DND-41 (cell line): ENCODE results near the gene TUFM.

ENCODE experiments used
- ATAC-seq: fragments of 200-7000 bp; cut with Tn5 transposase; 3 replicates; pipeline ENCODE4 v1.9.1; 2021; ENCODE audit warnings: low read depth; ENCODE audit not compliant: insufficient read depth
- DNase-seq: peaks from one replicate; pipeline ENCODE4 v3.0.0-alpha.2; 2020
- H2AFZ ChIP-seq: 2 replicates; pipeline ENCODE4 v1.6.0; 2012; ENCODE audit warnings: low read depth, low read length
- H3K27ac ChIP-seq: 2 replicates; pipeline ENCODE4 v1.5.1; 2012; ENCODE audit warnings: low read length, inconsistent platforms
- H3K27me3 ChIP-seq: fragments of 200-600 bp; sonication (generic); 2 replicates; pipeline ENCODE4 v1.6.0; 2012; ENCODE audit warnings: low read length, mild to moderate bottlenecking, inconsistent platforms; ENCODE audit not compliant: insufficient read depth, poor library complexity
- H3K36me3 ChIP-seq: 2 replicates; pipeline ENCODE4 v1.5.1; 2012; ENCODE audit warnings: low read length, inconsistent platforms; ENCODE audit not compliant: insufficient read depth
- H3K4me1 ChIP-seq: 2 replicates; pipeline ENCODE4 v1.5.1; 2012; ENCODE audit warnings: mild to moderate bottlenecking, low read length; ENCODE audit not compliant: insufficient read depth
- H3K4me2 ChIP-seq: 2 replicates; pipeline ENCODE4 v1.6.0; 2012; ENCODE audit warnings: mild to moderate bottlenecking, moderate library complexity, low read length, inconsistent platforms; ENCODE audit not compliant: insufficient read depth
- H3K4me3 ChIP-seq, 2 experiments: fragments of 200-600 bp in 1 of 2; shearing (Covaris generic) in 1 of 2; 2 replicates each; pipeline ENCODE4 v1.5.1; 2012 to 2016; ENCODE audit warnings: inconsistent platforms in 2 of 2, low read length in 2 of 2, mild to moderate bottlenecking in 2 of 2, low read depth in 1 of 2, moderate library complexity in 1 of 2
- H3K79me2 ChIP-seq: 2 replicates; pipeline ENCODE4 v1.6.0; 2012; ENCODE audit warnings: low read length, inconsistent platforms; ENCODE audit not compliant: insufficient read depth
- H3K9ac ChIP-seq: 2 replicates; pipeline ENCODE4 v1.6.0; 2012; ENCODE audit warnings: low read depth, mild to moderate bottlenecking, inconsistent platforms, low read length, moderate library complexity
- H3K9me3 ChIP-seq: 2 replicates; pipeline ENCODE4 v1.5.1; 2012; ENCODE audit warnings: low read length, moderate library complexity, mild to moderate bottlenecking, inconsistent platforms; ENCODE audit not compliant: insufficient read depth, severe bottlenecking
- H4K20me1 ChIP-seq: 2 replicates; pipeline ENCODE4 v1.6.0; 2012; ENCODE audit warnings: low read length; ENCODE audit not compliant: insufficient read depth
- EZH2 ChIP-seq: IDR thresholded peaks from 3 replicates; pipeline ENCODE4 v1.6.1; 2012; ENCODE audit warnings: borderline replicate concordance, low read depth, mild to moderate bottlenecking, moderate library complexity, low read length, inconsistent platforms; ENCODE audit not compliant: severe bottlenecking
- TF ChIP-seq, protein P1 (sequence below): IDR thresholded peaks from 2 replicates; pipeline ENCODE4 v1.5.1; 2012; ENCODE audit warnings: borderline replicate concordance, low read length, moderate library complexity, mild to moderate bottlenecking; ENCODE audit not compliant: poor library complexity, severe bottlenecking; ENCODE audit errors: extremely low read depth

The TUFM gene

GRCh38 chr16:28839899-28840298 is 6.2 kb downstream of the TUFM start:
- ATAC-seq (no peak), DNase-seq (no peak)
- TF ChIP-seq, protein P1, sequence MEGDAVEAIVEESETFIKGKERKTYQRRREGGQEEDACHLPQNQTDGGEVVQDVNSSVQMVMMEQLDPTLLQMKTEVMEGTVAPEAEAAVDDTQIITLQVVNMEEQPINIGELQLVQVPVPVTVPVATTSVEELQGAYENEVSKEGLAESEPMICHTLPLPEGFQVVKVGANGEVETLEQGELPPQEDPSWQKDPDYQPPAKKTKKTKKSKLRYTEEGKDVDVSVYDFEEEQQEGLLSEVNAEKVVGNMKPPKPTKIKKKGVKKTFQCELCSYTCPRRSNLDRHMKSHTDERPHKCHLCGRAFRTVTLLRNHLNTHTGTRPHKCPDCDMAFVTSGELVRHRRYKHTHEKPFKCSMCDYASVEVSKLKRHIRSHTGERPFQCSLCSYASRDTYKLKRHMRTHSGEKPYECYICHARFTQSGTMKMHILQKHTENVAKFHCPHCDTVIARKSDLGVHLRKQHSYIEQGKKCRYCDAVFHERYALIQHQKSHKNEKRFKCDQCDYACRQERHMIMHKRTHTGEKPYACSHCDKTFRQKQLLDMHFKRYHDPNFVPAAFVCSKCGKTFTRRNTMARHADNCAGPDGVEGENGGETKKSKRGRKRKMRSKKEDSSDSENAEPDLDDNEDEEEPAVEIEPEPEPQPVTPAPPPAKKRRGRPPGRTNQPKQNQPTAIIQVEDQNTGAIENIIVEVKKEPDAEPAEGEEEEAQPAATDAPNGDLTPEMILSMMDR: no peak
- TF ChIP-seq EZH2: no peak
- Histone ChIP-seq H3K27ac (no peak overlapping the region; the same call in 1 of the 2 replicates), H3K4me2 (no peak overlapping the region), H3K79me2 (peaks cover 11% of the 10 kb centered on the region), H3K9me3 (no peaks in the 10 kb centered on the region), H2AFZ (no peak overlapping the region), H4K20me1 (peaks cover 44% of the 10 kb centered on the region), H3K36me3 (peaks cover 71% of the 10 kb centered on the region), H3K27me3 (no peaks in the 10 kb centered on the region), H3K4me3 (no peak overlapping the region), H3K9ac (no peak overlapping the region), H3K4me1 (peaks cover 11% of the 10 kb centered on the region)

- peaks cover 3% of the 10 kb centered on the region; the same call in 1 of the 2 replicates for H3K79me2 ChIP-seq
- H2AFZ ChIP-seq: no peak overlapping the region
- peaks cover 44% of the 10 kb centered on the region for H4K20me1 ChIP-seq
- H3K9ac ChIP-seq: no peak overlapping the region
- TF ChIP-seq EZH2: no peak
- TF ChIP-seq, protein P1: no peak
- no peaks in the 10 kb centered on the region for H3K9me3 ChIP-seq
- H3K4me3 ChIP-seq: no peak overlapping the region
- no peak for ATAC-seq
- H3K27me3 ChIP-seq: no peaks in the 10 kb centered on the region
- no peak overlapping the region for H3K4me2 ChIP-seq
- no peak for DNase-seq
- H3K27ac ChIP-seq: no peak overlapping the region
- peaks cover 71% of the 10 kb centered on the region for H3K36me3 ChIP-seq
- H3K4me1 ChIP-seq: 0 out of 2 replicates have a peak, but pooled peaks cover 3% of the 10 kb centered on the region
These were observed 7.0 kb downstream of the TUFM start for GRCh38 chr16:28839004-28839639.

DNA sequence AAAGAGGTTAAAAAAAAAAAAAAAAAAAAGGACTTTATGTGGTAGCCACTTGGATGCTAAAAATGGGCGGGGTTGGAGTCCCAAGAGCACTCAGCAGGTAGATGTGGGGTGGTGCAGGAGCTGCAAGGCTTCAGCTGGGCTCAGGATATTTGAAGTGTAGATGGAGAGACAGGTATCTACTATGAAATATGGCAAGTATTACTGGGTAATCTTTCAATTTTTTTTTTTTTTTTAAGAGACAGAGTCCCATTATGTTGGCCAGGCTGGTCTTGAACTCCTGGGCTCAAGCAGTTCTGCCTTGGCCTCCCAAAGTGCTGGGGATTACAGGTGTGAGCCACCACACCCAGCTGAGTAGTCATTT is 7.6 kb downstream of the TUFM start:
- Histone ChIP-seq H3K9ac (no peak overlapping the region), H3K9me3 (no peaks in the 10 kb centered on the region), H4K20me1 (peaks cover 44% of the 10 kb centered on the region), H3K4me2 (no peak overlapping the region), H3K36me3 (peaks cover 71% of the 10 kb centered on the region), H3K79me2 (peaks cover 3% of the 10 kb centered on the region; the same call in 1 of the 2 replicates), H3K27ac (no peak overlapping the region), H2AFZ (no peak overlapping the region), H3K4me1 (no peaks in the 10 kb centered on the region), H3K4me3 (no peak overlapping the region), H3K27me3 (no peaks in the 10 kb centered on the region)
- TF ChIP-seq, protein P1: no peak
- no peak for TF ChIP-seq EZH2
- no peak for ATAC-seq
- no peak for DNase-seq
